ENCODE results near the gene JADE2.

Gene JADE2

DNA sequence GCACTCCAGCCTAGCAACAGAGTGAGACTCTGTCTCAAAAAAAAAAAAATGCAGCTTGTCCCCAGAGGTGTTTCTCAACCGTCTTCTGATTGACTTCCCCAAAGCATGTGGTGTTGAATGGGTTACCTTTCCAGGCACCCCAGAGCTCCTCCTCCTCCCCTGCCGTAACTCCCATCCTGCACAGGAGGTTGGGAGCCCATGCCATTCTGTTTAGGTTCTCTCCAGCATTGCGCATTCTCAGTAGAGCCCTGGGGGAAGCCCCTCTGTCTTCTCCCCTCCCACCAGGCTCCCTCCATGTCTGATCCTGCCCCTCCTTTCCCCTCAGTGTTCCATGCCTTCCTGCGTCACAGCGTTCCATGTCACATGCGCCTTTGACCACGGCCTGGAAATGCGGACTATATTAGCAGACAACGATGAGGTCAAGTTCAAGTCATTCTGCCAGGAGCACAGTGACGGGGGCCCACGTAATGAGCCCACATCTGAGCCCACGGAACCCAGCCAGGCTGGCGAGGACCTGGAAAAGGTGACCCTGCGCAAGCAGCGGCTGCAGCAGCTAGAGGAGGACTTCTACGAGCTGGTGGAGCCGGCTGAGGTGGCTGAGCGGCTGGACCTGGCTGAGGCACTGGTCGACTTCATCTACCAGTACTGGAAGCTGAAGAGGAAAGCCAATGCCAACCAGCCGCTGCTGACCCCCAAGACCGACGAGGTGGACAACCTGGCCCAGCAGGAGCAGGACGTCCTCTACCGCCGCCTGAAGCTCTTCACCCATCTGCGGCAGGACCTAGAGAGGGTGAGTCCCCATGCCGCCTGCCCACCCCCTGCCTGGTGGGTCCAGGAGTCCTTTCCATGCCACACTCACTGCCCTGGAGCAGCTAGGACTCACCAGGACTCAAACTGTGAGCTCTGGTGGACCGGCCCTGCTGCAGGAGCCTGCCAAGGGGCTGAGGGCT lies 40.6 kb downstream of the JADE2 start:
- no peak for DNase-seq (ENCODE audit: low spot score)
- TF ChIP-seq, protein P1, sequence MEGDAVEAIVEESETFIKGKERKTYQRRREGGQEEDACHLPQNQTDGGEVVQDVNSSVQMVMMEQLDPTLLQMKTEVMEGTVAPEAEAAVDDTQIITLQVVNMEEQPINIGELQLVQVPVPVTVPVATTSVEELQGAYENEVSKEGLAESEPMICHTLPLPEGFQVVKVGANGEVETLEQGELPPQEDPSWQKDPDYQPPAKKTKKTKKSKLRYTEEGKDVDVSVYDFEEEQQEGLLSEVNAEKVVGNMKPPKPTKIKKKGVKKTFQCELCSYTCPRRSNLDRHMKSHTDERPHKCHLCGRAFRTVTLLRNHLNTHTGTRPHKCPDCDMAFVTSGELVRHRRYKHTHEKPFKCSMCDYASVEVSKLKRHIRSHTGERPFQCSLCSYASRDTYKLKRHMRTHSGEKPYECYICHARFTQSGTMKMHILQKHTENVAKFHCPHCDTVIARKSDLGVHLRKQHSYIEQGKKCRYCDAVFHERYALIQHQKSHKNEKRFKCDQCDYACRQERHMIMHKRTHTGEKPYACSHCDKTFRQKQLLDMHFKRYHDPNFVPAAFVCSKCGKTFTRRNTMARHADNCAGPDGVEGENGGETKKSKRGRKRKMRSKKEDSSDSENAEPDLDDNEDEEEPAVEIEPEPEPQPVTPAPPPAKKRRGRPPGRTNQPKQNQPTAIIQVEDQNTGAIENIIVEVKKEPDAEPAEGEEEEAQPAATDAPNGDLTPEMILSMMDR (IDR thresholded peaks at IDR 0.05; ENCODE audit: borderline replicate concordance, control extremely low read depth, extremely low read depth, insufficient read depth, missing control alignments) = no peak
- in situ Hi-C loops (cut with MboI; ENCODE audit: low sequenced_read_pairs, unreplicated experiment) = no loop called here

- DNase-seq (ENCODE audit: low spot score) = no peak
- in situ Hi-C loops (cut with MboI; ENCODE audit: low sequenced_read_pairs, unreplicated experiment) = no loop called here
- TF ChIP-seq, protein P1 (IDR thresholded peaks at IDR 0.05; ENCODE audit: borderline replicate concordance, control extremely low read depth, extremely low read depth, insufficient read depth, missing control alignments) = no peak
These were observed 41.3 kb downstream of the JADE2 start for GRCh38 chr5:134566741-134567221.

GRCh38 chr5:134567641-134568336 lies 42.3 kb downstream of the JADE2 start:
- TF ChIP-seq, protein P1 (IDR thresholded peaks at IDR 0.05; ENCODE audit: borderline replicate concordance, control extremely low read depth, extremely low read depth, insufficient read depth, missing control alignments) = no peak
- no peak for DNase-seq (ENCODE audit: low spot score)
- in situ Hi-C loops (cut with MboI; ENCODE audit: low sequenced_read_pairs, unreplicated experiment) = no loop called here

- no peak for DNase-seq (ENCODE audit: low spot score)
- in situ Hi-C loops (cut with MboI; ENCODE audit: low sequenced_read_pairs, unreplicated experiment) = no loop called here
- TF ChIP-seq, protein P1 (IDR thresholded peaks at IDR 0.05; ENCODE audit: borderline replicate concordance, control extremely low read depth, extremely low read depth, insufficient read depth, missing control alignments) = no peak
These were observed 42.8 kb downstream of the JADE2 start for GRCh38 chr5:134568337-134568700.

DNA sequence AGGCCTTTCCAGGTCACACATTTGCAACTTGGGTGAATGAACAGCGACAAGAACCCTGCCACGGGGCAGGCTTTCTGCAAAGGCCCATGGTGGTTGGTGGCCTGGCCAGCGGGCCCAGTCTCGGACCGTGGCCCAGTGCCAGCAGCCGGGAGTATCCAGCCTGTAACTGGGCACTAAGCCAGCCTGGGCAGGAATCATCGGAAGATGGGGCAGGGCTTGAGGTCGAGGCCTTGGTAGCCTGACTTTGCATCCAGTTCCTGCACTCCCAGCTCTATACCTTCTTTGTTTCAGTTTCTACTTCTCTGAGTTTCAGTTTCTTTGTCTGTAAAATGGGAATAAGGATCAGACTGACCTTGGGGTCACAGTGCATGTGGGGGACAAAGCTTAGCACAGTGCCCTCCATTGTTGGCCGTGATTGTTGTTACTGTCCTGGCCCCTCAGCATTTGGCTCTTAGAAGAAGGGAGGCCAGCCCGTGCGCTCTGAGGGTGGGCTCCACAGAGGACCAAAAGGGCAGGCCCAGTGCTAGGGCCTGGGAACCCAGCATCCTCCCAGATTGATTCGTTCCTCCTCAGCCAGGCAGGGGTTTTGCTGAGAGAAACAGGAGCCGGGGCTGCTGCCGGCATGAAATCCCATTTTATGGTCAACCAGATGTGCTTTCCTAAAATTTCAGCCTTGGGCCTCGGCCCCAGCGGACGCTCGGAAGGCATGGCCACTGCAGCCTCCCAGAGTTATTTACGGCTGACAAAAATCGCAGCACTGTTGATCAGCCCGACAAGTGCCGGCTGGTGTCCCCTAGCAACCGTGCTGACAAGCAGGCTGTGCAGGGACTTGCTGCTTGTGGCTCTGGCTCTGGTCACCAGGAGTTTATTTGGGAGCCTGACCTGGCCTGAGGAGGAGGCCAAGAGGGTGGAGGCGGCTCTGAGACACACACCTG lies 43.6 kb downstream of the JADE2 start:
- TF ChIP-seq, protein P1 (IDR thresholded peaks at IDR 0.05; ENCODE audit: borderline replicate concordance, control extremely low read depth, extremely low read depth, insufficient read depth, missing control alignments) = no peak
- DNase-seq (ENCODE audit: low spot score) = no peak
- in situ Hi-C loops (cut with MboI; ENCODE audit: low sequenced_read_pairs, unreplicated experiment) = no loop called here
